VCaP (cell line): Measurements from ENCODE around the gene PKP1.

Experiments
- H3K27ac ChIP-seq: fragments of 450-650 bp; 2 replicates; pipeline ENCODE4 v1.5.1; 2017
- CTCF ChIP-seq: fragments of 450-650 bp; conservative IDR thresholded peaks from 2 replicates; pipeline ENCODE4 v1.5.1; 2017; ENCODE audit warnings: mild to moderate bottlenecking, moderate library complexity

Gene PKP1

GRCh38 chr1:201291916-201292315, 8.6 kb downstream of the PKP1 start:
- H3K27ac ChIP-seq = no peak overlapping the region
- no peak for TF ChIP-seq CTCF

- TF ChIP-seq CTCF = no peak
- no peak overlapping the region for H3K27ac ChIP-seq
Measured at GRCh38 chr1:201294876-201295275, 11.6 kb downstream of the PKP1 start.

- no peak for TF ChIP-seq CTCF
- no peak overlapping the region for H3K27ac ChIP-seq
Measured at GRCh38 chr1:201295346-201295745, 12.0 kb downstream of the PKP1 start.

- H3K27ac ChIP-seq = no peak overlapping the region
- TF ChIP-seq CTCF = no peak
Measured at GRCh38 chr1:201295861-201296260, 12.6 kb downstream of the PKP1 start.

- no peak for TF ChIP-seq CTCF
- H3K27ac ChIP-seq = no peak overlapping the region
Measured at GRCh38 chr1:201296352-201296751, 13.0 kb downstream of the PKP1 start.

GRCh38 chr1:201298396-201299381, 15.4 kb downstream of the PKP1 start:
- TF ChIP-seq CTCF = no peak
- no peak overlapping the region for H3K27ac ChIP-seq

- no peak for TF ChIP-seq CTCF
- H3K27ac ChIP-seq = no peak overlapping the region
Measured at GRCh38 chr1:201299968-201300367, 16.7 kb downstream of the PKP1 start.
